NOMO-1 treated with DMSO at 0.1 percent for 48 hours (cell line): ENCODE results near the gene MORN4.

Experiments
- DNase-seq: peaks from one replicate; lab custom pipeline; 2025; ENCODE audit not compliant: unreplicated experiment; lab: John Stamatoyannopoulos, UW

The MORN4 gene

DNA sequence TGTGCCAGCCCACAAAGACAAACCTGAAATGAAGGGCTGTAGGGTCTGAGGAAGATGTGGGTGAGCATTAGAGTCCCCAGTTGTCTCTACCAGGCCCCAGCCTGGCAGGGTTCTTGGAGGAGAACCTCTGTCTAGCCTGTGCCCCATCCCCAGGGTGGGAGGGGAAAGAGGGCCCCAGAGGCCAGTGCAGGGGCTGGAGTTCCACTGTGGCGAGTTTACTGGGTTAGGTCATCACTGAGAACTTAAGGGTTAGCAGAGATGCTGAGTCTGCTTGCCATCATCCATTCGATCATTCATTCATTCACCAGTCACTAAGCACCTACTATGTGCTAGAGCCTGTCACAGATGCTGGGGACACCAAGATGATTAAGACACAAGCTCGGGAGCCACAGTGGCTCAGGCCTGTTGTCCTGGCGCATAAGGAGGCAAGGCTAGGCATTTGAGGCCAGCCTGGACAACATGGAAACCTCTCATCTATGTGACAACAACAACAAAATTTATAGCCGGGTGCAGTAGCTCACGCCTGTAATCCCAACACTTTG is 58.1 kb downstream of the MORN4 start:
- no peak for DNase-seq

DNA sequence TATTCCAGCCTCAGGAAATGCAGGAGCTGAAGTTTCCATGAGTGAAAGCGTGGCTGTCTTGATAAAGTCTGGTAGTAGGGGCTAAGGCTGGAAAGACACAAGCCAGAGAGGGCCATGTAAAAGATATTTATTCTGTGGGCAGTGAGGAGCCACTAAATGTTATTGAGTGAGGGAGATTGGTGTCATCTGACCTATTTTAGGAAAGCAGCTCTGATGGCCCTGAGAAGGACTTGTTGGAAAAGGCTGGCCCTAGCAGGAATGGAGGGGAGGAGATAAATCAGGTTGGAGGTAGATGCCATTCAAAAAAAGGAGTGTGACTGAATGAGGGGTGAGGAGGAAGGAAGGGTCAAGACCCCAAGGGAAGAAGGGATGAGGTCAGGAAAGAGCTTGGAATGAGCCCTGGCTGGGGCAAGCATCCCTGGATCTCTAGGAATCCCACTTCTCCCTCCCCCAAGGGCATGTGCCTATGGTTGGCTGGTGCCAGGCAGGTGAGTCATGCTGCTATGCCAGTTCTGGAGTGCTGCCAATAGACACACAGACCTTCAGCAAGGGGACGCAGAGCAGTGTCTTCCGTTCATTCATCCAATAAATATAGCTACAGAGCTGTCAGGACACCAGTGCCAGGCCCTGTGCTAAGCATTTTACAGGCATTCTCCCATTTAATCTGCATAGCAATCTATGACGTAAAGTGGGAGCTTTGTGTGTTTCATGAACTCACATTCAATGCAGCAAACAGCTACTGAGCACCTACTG is 58.8 kb downstream of the MORN4 start:
- no peak for DNase-seq

DNA sequence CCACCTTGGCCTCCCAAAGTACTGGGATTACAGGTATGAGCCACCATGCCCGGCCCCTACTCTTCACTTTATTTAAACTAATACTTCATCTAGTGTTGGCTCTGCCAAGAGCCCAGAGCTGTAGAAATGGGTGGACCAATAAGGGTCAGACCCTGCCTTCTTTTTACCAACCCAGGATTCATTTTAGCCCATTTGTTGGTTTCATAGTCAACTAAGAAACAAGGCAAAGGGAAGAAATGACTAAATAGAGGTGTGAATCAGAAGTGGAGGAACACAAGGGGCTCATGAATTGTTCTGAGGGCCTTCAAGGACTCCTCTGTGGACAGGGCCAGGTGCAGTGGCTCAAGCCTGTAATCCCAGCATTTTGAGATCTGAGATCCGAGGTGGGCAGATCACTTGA is 59.6 kb downstream of the MORN4 start:
- no peak for DNase-seq

DNA sequence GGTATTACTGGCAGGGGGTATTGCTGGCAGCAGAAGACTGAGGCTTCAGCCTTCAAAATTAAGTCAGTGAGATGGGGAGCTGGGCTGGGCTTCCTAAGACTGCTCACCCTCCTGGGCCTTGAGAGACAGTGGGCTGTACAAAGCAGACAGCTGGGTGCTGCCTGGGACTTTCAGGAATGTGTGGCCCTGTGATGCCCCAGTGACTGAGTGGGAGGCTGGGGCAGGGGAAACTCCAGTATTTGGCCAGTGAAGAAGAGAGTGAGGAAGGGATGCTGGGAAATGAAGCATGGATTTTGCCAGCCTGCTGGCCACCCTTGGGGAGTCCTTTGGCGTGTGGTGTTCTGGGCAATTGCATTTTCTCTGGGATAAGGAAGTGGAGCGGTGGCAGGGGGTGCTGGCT is 60.3 kb downstream of the MORN4 start:
- no peak for DNase-seq

DNA sequence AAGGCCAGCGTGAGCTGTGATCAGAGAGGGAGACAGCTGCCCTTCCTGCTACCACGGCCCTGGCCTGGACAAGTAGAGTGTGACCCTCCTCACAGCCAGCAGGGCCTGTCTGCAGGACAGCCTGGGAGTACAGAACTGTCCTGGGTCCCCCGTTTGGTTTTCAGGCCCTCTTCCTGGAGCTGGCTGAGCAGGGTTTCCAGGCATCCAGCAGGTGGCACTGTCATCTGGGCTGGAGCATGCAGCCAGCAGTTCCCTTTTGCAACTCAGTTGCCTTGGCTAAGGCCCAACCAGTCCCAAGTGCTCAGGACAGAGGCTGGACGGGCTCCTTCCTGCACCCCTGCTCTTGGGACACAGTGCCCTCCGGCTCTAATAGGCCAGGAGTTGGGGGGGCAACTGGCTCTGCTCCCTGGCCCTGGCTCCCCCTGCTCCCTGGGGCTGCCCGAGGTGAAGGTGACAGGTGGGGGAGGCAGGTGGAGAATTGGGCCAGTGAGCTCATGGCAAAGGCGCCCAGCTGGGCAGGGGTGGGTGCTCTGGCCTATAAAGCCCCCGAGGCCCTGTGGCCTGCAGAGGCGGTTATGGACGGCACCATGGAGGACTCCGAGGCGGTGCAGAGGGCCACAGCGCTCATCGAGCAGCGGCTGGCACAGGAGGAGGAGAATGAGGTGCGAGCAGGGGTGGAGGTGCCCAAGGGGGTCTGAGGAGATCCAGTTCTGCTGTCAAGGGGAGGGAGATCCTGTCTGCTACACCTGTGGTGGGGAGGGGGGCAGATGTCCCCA is 60.9 kb downstream of the MORN4 start, which contains the start of gene ANKRD2:
ANKRD2 (plus strand) TSS at position 566 of the 776 bp plus-strand sequence; CDS start at position 576, 10 bp downstream.
- peak; percentile 61 for DNase-seq

DNA sequence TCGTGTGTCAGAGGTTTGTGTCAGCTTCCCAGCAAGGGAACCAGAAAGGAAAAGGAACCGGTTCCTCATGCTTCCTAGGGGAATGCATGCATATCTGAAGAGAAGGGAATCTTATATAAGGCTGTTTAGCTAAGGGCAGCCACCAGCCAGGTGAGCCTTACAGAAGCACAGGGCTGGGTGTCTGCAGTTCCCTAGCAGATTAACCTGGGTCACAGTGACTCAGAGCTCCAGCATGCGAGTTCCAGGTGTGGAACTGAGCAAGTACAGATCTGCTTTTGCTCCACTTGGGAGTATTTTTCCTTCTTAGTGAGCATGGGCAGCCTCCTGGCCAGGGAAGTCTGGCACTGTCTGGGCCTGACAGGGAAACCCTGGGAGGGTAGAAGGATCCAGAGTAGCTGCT is 61.7 kb downstream of the MORN4 start:
- DNase-seq, result no peak

DNA sequence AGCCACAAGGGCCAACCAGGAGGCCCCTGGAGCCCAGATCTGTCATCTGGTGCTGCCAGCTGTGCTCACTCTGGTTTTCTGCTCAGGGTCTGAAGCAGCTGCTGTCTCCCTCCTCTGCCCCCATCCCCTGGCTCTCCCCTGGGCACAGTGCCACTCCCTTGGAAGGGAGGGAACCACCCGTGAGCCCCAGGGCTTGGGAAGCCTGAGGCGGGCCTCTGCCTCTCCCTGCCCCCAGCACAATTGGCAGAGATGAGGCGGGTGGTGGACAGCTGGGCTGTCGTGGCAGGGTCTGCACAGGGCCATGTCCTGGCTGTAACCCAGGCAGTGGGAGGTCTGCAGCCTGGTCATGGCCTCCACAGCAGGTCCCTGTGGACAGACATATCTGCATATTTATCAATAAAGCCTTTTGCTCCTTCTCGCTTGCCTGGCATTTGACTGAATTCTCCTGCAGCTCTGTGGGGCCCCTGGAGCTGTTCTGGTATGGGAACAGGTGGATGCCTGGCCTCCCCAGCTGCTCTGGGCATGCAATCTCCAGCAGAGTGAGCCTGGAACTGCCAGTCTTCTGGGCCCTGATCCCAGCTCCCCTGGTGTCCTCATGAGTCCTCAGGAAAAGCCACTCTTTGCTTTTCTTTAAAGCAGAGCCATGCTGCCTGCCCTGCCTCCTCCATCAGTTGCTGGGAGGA is 62.4 kb downstream of the MORN4 start:
- DNase-seq, result no peak

DNA sequence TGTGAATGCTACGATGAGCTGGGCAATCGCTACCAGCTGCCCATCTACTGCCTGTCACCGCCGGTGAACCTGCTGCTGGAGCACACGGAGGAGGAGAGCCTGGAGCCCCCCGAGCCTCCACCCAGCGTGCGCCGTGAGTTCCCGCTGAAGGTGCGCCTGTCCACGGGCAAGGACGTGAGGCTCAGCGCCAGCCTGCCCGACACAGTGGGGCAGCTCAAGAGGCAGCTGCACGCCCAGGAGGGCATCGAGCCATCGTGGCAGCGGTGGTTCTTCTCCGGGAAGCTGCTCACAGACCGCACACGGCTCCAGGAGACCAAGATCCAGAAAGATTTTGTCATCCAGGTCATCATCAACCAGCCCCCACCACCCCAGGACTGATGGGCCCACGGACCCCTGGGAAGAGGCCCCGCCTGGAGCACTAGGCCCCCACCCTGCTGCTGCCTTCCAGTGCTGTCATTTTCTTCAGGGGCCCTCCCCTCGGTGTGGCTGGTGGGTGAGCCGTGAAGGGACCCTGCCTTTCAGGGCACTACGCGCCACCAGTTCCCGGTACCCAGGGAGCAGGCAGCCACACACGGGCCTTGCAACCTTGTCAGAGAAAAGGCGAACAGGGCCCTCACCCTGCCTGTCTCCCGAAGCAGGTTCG is 63.0 kb downstream of the MORN4 start:
- DNase-seq, result no peak

DNA sequence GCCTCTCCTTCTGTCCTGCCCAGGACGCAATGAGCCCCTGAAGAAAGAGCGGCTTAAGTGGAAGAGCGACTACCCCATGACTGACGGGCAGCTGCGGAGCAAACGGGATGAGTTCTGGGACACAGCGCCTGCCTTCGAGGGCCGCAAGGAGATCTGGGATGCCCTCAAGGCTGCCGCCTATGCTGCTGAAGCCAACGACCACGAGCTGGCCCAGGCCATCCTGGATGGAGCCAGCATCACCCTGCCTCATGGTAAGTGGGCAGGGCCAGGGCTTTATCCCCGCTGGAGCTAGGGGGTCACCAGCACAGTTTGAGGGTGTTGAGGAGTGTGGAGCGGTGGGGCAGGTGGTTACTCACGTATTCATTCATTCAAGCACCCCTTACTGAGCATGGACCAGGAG is 65.4 kb downstream of the MORN4 start:
- DNase-seq, result no peak

DNA sequence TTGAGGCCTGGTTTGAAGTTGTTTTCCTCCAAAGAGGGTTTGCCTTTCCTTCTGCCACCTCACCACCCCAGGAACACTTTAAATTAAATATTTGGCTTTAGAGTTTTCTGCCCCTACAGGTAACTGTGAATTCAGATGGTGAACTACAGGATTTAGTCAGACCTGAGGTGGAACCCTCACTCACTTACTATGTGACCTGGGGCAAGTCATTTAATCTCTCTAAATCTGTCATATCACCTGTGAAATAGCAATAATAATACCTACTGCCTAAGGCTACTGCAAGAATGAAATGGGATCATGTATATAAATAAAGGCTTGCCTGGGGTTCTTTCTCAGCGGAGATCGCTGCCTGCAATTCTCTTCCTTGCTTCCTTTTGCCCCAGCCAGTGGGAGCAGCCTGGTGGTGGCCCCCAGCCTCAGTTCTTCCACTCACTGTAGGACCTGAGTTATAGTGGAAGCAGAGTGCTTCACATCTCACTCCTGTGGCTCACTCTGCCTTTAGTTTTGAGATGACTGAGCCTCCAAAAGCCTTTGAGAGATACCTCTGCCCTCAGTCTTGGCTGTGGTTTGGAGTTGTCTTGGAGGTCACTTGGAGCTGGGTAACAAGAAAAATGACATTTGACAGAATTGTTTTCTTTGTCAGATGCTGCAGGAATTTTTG is 66.8 kb downstream of the MORN4 start:
- DNase-seq, result no peak

DNA sequence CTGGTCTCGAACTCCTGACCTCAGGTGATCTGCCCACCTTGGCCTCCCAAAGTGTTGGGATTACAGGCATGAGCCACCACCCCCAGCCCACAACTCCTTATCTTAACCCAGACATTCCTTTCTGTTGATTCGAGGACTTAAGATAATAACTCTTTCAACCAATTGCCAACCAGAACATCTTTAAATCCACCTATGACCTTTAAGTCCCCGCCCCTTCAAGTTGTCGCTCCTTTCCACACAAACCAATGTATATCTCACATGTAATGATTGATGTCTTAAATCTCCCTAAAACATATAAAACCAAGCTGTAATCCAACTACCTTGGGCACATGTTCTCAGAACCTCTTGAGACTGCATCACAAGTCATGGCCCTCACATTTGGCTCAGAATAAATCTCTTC is 68.5 kb downstream of the MORN4 start:
- DNase-seq, result no peak
